ENCODE measurements around the gene PSG3.
"Not testable (repeated sequence)": the region's sequence is repeated elsewhere in the genome, so short reads cannot be mapped to it uniquely, and the experiment has no call there.

DNA sequence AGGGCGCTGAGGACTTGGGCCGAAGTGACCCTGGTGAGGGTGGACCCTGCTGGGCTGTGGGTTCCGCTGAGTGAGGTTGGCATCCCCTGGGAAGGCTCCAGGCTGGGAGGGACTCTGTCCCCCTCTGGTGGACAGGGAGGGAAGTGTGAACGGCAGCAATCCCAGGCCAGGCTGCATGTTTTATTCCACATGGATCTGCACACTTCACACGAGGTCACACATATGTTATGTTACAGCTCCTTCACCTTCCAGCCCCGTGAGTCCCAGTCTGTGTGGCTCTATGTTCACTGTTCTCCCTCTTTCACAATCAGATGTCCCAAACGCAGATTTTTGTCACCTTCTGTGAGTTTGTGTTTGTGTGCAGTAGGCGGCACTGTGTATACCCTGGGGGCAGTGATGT is 27.0 kb upstream of the PSG3 start:
- TF ChIP-seq, protein P1, sequence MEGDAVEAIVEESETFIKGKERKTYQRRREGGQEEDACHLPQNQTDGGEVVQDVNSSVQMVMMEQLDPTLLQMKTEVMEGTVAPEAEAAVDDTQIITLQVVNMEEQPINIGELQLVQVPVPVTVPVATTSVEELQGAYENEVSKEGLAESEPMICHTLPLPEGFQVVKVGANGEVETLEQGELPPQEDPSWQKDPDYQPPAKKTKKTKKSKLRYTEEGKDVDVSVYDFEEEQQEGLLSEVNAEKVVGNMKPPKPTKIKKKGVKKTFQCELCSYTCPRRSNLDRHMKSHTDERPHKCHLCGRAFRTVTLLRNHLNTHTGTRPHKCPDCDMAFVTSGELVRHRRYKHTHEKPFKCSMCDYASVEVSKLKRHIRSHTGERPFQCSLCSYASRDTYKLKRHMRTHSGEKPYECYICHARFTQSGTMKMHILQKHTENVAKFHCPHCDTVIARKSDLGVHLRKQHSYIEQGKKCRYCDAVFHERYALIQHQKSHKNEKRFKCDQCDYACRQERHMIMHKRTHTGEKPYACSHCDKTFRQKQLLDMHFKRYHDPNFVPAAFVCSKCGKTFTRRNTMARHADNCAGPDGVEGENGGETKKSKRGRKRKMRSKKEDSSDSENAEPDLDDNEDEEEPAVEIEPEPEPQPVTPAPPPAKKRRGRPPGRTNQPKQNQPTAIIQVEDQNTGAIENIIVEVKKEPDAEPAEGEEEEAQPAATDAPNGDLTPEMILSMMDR (IDR thresholded peaks at IDR 0.05), result not testable (repeated sequence)
- TF ChIP-seq POLR2A (IDR thresholded peaks at IDR 0.05), result not testable (repeated sequence)
